Superior temporal gyrus (tissue), 1 donor: ENCODE results near the gene CYB561.

ENCODE experiments used
- DNase-seq: peaks from one replicate; pipeline ENCODE4 v3.0.0-alpha.2; 2016; ENCODE audit errors: extremely low spot score

Gene CYB561

DNA sequence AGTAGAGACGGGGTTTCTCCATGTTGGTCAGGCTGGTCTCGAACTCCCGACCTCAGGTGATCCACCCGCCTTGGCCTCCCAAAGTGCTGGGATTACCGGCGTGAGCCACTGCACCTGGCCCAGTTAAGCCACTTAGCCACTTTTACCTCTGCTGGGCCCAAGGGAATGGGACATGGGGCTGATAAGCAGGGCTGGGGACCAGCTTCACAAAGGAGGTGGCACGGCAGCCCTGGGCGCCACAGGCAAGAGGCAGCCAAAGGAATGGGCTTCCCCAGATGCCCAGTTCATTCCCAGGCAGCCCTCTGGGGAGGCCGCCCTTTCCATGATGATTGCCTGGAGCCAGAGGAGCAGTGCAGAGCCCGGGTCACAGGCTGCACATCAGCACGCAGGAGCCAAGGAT lies 5.0 kb upstream of the CYB561 start:
- no peak for DNase-seq

DNA sequence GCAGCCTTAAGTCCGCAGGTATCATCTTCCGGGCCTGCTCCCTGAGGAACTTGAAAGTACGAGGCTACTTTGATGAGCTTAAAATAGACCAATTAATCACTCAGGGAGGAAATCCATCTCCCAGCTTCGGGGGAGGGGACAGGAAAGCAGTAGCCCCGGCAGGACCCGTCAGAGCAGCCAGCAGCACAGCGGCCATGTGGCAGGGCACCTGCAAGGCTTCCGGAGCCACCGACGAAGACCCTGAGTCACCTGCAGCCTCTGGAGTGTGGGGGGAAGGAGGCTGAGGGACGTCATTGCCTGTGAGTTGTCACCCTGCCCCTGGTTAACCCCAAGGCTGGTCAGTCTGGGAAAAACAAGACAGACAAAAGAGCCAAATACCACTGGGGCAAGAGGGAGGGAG lies 4.4 kb upstream of the CYB561 start:
- no peak for DNase-seq

DNA sequence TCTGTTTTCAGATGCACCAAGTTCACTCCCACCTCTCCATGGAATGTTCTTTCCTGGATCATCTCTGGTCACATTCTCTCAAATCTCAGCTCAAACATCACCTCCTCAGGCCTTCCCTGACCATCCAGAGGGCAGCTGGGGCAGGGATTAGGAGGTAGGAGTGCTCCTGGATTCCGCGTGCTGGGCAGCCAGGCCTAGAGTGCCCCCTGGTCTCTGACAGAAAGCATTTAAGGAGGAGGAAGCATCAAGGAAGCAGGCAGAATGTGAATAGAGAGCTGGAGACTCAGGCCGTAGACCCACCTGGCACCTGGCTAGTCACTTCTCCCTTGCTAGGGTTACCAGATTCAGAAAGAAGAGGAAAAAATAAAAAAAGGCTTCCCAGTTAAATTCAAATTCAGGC lies 2.5 kb upstream of the CYB561 start:
- no peak for DNase-seq

DNA sequence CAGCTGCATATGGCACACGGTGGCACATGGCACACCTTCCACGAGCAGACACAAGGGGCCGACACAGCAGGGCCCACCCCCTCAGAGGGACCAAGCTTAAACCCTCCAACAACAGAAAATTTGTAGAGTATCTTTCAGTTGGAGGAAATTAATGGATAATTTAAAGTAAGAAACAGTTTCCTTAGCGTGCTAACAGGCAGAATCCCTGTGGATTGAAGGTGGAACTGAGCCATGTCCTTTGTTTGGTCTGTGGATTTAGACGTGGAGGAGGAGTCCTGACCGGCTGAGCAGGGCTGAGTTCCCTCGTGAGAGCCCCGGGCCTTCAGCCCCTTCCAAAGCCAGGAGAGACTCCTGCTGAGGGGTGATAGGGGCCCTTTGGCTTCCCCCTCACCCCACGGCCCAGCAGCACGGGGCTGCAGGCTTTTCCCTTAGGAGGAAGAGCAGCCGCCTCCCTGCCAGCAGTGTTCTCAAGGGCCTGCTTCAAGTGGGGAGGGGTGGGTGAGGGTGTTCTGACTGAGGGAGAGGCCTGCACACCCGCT lies 1.4 kb upstream of the CYB561 start:
- no peak for DNase-seq

DNA sequence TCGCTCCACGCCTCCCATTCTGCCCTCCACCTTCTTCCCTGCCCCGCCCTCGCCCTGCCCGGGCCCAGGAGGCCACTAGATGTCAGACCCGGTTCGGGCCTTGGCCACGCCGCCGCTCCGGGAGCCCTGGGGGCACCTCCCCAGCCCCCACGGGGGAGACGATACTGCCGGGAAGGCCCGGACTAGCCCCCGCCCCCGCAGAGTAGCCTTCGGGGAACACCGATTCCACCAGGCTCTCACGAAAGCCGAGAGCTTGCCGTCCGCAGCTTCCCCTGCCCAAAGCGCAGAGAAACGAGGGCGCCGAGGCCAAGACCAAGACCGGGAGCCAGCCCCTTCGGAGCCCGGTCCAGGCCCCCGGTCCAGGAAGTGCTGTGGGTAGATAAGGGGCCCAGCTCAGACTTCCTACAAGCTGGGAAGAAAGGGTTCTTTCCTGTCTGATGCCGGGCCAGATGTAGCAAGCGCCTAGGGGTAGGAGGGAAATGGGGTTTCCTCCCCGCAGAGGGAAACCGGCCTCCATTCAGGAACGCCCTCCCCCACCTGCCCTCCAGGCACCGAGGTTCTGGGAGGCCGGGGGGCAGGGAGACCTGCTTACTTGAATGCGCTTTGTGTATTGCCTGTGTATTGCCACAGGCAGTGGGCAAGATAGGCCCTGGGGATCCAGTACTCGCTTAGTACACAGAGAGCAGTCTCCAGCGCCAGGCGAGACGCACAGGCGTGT lies 806 bp upstream of the CYB561 start:
- DNase-seq: no peak

DNA sequence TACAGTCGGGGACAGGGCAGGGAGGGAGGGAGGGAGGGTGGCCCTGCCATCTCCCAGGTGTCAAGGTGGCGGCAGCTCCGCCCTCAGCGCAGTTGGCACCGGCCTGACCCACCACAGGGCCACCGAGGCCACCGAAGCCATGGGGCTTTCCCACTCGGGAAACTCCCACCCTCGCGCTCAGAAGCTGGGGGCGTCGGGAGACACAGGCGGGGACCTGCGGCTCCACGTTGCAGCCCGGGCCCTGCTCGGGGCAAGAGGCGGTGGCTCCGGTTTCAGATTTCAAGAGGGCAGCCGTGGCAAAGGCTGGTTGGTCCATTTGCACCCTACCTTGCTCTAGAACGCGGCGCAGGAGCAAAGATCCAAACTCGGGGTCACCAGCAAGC lies 544 bp downstream of the CYB561 start:
- no peak for DNase-seq

DNA sequence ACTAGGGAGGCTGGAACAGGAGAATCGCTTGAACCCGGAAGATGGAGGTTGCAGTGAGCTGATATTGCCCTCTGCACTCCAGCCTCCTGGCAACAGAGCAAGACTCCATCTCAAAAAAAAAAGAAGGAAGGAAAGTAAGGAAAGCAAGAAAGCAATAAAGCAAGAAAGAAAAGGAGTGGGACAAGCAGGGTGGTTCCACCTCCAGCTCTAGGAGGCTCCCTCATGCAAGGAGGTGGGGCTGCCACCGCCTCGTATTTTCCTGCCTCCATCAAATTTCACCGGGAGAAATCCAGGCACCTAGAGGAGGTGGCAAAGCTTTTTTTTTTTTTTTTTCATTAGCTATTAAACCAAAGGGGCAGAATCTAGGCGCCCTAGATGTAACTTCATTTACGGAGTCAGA lies 1.0 kb downstream of the CYB561 start:
- no peak for DNase-seq

DNA sequence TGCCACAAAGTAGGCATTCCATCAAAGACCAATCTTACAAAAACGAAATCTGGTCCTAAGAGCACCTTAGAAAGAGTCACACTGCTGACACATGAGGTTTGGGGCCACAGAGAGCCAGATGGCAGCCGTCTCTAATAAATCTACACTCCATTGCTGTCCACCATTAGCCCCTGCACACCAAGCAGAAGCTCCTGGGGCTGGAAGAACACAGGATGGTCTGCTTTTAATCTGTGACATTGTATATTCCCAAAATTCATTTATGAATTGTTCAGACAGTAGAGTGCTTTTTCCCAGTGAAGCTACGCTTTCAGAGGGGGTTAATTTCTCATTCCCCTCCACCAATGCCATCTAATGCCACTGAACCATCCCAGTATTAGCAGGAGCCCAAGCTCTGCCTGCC lies 1.6 kb downstream of the CYB561 start:
- DNase-seq: no peak

DNA sequence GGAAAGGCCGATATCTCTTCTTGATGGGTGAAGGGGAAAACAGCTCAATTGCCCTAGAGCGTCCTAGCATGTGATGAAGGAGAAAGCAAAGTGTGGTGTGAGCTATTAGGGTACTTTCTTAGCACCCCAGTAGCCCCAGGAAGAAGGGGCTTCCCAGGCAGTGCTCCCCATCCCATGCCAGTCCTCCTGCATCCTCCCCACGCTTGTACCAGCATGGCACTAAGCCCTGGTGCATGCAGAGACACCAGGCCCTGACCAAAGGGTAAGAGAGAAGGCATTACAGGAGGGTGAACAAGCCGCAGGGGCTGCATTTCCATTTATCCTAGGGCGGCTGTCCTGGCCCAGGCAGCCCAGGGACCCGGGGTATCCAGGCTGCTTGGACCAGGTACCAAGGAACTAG lies 3.1 kb downstream of the CYB561 start:
- DNase-seq: no peak

DNA sequence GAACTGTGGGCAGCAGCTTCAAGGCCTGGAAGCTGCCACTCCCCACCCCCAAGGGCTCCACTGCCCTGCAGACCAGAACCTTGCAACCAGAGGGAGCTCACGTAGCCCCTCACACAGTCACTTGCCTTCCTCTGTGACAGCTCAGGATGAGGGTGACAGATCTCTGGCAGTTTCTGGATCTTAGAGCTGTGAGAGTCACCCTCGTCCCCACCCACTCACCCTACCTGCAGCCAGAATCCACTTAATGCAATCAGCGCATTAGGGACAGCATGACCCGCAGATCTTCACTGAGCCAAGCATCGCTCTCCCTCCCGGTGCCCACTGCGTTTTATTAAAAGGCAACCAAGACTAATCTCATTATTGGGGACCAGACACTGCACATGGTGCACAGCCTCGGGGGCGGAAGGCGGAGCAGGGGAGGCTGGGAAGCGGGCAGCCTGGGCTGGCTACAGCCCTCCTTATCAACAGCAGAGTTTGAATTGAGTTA lies 3.5 kb downstream of the CYB561 start:
- DNase-seq: no peak

DNA sequence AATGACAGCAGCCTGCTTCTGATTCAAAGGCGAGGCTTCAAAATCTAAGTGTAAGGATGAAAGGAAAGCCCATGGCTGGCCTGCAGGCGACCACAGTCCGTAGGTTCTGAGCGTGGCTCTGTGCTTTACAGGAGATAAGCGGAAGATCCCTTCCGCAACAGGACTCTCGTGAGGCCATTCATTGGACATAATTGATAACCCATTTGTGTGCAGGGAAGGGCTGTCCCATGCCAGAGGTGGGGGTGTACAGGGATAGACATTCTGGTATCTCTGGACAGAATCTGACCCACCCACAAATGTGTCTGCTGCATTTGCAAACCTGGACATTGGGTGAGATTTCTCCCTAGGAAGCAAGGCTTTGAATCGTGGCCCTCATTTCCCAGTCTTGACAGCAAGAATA lies 4.0 kb downstream of the CYB561 start:
- no peak for DNase-seq

DNA sequence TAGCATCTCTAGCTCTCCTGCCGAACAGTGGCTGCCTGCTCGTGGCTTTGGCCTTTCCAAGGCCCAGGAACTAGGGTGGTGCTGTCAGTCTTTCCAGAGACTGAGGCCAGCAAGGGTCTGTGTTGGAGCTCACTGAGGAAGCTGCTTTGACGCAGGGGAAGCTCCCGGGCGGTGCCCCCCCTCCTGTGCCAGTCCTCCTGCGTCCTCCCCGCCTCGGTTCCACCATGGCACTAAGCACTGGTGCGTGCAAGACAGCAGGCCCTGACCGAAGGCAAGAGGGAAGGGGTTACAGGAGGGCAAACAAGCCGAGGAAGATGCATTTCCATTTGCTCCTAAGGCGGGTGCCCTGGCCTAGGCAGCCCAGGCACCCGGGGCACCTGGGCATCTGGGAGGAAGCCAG lies 4.5 kb downstream of the CYB561 start:
- no peak for DNase-seq

DNA sequence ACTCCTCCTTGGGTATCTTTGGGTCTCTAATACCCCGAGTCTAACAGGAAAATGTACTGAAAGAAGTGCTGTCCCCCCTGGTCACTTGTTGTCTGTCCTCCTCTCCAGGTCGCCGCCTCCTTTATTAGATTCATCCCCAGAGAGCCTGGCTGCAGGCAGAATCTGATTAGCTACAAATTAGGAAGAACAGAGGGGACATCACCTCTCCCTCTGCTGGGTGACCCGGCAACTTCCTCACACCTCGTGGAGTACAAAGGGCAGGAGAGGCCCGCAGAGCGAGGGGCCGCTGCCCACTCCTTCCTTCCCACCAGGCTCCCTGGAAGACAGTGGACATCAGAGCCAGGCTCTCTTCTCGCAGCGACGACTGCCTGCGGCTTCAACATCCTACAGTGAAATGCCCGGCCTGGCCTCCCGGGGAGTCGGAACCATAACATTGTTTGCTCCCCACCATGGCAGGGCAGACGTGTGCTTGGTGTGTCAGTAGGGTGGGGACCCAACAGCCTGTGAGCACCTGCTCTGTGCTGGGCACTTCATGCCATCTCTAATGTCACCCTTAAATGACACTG lies 5.3 kb downstream of the CYB561 start:
- no peak for DNase-seq

DNA sequence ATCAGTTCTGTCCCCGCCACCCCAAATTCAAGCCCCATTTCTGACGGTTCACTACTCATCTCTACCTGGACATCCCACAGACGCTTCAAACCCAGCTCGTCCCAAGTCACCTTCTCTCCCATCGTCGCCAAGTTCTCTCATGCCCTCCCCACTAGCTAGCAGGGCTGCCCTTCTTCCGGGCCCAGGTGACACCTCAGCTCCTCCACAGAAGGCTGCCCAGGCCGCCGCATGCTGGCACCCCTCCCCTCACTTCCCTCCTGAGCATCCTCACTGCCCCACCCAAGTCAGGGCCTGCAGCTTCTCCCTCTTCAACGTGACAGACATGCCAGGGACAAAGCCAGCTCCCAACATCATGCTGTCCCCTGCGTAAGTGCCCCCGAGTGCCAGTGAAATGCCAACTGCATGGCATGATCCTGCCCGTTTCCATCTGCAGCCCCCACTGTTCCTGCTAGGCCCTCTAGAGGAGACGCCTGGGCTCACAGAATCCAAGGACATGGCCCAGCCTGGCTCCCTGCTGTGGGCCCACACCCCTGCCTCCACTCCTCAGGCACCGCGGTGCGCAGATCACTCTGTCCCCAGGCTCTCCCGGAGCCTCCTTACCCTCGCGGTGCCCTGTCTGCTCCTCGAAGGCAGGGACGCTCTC lies 5.9 kb downstream of the CYB561 start:
- DNase-seq: no peak

DNA sequence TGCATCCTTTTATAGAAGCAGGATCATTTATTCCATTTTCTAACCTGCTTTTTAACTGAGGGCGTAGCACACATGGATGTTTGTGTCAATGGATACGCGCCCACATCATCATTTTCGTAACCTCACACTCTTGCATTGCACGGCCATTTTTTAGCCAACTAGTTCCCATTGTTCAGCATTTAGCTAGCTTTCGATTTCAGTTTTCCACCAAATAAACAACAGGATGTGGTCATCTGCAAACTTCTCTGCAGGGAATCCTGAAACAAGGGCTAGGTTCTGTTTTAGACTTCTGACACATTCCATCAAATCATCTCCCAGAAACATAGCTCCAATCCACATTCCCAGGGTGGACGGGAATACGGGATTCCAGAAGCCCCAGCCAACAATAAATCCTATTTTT lies 6.4 kb downstream of the CYB561 start:
- no peak for DNase-seq

DNA sequence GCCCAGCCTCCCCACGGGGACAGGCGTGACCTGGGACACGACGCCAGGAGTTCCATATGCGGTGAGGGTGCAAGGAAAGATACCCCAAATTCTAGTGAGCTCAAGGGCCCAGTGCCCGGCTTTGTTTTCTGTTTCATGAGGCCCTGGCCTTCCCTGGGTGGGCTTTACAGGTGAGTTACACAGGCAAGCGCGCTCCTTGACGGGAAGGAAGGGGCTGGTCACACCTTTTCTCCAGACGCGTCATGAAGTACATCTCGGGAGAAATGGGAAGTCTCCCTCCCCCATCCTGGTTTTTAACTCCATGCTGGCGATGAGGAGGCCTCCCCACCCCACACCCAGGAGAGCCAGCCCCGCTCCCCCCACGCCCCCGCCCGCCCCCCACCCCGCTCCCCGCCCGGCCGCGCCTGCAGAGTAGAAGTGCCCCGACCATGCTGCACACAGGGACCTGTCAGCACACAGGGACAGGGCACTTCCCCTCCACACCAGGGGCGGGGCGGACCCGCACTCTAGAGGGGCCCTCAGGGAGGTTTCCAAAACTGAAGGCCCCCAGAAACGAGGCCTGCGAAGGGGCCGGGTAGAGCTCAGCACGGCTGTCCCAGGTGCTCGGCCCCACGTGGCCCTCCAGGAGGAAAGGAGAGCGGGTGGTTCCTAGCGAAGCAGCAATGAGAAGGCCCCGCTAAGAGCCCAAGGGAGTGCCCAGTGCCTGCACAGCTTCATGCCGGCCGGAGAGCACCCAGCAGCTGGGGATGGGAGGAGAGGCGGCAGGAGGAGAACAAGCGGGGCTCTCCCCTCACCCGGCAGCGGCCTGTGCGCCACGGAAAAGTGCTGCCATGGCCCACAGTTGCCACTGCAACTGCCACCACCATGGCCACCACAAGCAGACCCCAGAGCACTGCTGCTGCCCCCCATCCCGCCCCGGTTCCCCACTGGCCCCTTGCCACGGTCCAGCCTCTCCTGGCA lies 7.7 kb downstream of the CYB561 start:
- no peak for DNase-seq

DNA sequence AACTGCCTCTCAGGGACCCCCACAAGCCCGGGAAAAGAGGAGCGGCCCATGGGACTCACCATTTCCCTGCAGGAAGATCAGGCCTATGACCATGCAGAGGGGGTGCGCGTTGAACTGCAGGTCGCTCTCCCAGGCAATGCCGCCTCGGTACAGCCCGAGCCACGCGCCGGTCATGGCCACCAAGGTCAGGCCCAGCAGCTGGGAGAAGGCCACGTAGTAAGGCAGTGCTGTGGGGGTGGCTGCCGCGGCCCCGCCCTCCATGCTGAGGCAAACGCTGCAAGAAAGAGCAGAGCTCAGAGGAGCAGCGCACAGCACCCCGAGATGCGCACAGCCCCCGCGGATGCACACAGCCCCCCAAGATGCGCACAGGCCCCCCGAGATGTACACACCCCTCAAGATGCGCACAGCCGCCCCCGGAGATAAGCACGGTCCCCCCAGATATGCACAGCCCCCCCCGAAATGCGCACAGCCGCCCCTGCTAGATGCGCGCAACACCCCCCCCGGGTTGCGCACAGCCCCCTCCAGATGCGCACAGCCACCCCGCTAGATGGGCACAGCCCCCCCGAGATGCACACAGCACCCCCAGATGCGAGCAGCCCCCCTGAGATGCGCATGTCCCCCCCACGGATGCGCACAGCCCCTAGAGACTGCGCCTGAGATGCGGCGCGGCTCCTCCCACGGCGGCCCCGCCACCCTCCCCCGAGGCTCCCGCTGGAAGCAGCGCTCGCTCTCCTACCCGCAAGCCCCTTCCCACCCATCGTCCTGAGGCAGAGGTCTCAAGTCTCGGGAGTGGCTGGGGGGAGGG lies 8.6 kb downstream of the CYB561 start:
- DNase-seq: no peak

DNA sequence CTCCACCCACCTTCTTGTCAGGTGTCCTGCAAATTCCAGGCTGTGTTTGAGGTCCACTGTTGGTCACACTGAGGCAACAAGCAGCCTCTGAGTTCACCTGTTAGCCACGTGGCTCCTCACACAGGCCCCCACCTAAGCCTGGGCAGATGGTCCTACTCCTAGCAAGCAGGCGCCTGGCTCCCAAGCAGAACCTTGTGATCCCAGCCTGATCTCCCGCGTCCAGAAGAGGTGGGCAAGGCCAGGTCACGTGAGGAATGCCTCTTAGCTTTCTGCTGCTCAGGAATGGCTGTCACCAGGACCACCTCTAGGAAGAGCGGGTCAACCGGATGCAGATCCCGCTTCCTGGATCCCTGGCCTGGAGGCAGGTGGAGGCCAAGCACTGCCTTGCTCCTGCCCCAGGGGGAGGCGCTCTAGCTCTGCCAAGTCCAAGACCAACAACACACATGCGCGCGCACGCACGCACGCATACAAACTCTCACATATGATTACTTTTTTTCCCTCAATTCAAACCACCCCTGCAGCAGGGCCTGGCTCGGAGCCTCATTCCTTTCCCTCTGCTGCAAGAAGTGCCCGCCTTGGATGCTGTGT lies 9.5 kb downstream of the CYB561 start:
- DNase-seq: no peak

DNA sequence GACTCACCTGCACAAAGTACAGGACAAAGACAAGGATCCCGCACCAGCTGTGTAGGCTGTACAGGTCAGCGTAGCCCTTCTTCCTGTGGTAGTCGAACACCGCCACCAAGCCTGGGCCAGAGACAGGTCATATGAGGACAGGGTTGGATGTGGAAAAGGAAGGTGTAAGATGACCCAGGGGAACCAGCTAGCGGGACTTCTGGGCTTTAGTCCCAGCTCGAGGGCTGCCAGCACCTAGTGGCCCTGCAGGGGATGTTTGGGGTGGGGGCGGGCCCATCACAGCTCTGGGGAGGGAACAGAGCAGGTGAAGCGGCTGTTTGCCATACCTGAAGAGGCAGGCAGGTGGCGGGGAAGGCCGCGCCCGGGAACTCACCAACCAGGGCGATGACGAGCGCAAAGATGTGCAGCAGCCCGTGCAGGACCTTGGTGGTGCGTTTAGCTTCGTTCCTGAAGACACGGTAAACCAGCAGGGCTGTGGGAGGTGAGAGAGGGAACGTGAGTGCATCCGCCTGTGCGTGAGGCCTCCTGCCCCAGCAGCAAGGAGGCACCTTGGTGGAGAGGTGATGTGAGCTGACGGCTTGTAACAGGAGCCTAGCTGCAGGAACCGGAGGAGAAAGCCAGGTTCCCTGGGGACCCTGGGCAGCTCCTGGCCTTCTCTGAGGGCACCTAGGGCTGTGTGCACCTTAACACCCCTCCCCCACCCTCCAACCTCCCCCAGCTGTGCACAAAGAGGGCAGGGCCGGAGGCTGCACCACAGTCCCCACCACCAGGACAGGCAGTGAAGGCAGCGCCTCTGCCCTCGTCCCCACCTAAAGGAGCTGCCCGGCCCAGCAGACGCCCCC lies 10.2 kb downstream of the CYB561 start:
- no peak for DNase-seq
